A549 treated with Hydrocortisone at 1 μM for 4 hours (cell line): ENCODE results near the gene BTF3L4. TPM values are rescaled to one million over a fixed set of nuclear protein-coding genes. Genes with fewer than 3 reads are reported as not detected.

Source experiments
- total RNA-seq: library from RNA; stranded (reverse); fragments of 200-300 nt; extraction: Qiagen RNA extraction; gene quantifications from 5 replicates; pipeline ENCODE4 v1.2.3, GENCODE V29; 2022

The BTF3L4 gene
- total RNA-seq: 28.8 to 42.1 TPM (median 30.5 TPM) in 5 replicates

DNA sequence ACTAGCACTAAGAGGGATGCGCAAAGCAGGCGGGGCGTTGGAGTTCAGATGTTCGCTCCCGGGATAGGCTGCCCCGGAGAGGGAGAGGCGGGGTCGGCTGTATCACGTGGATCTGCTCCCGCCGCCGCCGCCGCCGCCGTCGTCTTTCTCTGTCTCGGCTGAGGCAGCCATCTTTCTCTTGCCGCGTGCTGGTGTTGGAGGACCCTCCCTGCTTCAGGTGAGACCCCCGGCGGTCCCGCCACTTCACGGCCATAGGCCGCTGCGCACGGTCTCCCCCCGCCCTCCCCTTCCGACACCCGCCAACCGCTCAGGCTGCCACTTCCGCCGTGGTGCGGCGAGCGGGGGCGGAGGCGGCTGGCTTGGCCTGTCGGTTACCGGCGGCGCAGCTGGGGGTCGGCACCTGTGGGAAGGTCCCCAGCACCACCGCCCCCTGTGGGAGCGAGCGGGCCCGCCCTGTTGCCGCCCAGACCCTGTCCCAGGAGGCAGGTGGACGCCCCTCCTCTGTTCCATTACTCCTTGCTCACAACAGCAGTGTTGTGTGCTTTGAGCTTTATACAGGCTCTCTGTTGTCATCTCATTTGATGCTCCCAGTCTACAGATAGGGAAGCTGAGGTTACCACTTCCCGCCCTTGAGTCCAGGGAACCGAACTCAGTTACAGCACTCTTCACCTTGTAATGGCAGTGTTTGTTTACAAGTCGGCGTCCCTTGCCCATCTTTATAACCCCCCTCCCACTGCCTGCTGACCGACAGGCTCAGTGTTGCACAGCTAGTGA lies at the start of gene BTF3L4:
Gene BTF3L4 (plus strand): TSS at position 133 of the 774 bp plus-strand sequence. CDS start 3,553 bp downstream, outside the sequence.

DNA sequence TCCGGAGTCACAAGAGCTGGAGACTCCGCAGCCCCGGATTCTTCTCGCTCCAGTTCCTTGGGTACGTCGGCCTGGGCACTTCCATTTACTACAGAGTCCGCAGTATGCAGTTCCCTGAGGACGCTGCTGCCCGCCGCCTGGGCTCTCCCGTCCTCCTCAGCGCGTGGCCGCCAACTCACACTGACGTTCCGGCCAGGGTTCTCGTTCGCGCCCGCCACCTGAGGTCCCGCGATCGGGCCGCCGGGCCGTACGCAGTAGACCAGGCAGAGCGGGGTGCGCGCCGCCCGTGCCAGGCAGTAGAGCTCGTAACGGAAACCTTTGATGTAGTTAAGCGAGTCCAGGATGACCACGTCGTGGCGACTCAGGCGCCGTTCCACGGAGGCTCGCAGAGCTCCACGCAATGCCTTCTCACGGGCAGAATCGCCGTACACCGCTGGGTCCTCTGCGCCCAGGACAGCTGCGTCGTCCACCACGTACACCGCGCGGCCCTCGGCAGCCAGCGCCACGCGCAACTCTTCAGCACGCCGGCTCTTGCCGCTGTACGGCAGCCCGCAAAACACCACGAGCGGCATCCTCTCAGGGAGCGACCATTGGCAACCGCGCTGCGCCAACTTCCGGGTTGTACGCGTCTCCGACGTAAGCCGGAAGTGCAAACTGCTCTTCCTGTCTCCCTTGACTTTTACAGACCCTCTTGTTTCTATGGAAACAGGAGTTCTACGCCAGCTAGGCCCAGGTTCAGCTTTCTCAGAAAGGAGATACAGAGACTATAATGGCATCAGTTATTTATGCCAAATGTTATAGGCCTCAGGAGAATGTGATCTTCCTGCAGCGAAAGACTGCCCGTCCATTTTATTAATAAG lies 22.7 kb upstream of the BTF3L4 start, which contains the start of gene KTI12:
Gene KTI12 (minus strand): TSS at position 621 of the 860 bp plus-strand sequence. CDS start 49 bp downstream, at position 572.

DNA sequence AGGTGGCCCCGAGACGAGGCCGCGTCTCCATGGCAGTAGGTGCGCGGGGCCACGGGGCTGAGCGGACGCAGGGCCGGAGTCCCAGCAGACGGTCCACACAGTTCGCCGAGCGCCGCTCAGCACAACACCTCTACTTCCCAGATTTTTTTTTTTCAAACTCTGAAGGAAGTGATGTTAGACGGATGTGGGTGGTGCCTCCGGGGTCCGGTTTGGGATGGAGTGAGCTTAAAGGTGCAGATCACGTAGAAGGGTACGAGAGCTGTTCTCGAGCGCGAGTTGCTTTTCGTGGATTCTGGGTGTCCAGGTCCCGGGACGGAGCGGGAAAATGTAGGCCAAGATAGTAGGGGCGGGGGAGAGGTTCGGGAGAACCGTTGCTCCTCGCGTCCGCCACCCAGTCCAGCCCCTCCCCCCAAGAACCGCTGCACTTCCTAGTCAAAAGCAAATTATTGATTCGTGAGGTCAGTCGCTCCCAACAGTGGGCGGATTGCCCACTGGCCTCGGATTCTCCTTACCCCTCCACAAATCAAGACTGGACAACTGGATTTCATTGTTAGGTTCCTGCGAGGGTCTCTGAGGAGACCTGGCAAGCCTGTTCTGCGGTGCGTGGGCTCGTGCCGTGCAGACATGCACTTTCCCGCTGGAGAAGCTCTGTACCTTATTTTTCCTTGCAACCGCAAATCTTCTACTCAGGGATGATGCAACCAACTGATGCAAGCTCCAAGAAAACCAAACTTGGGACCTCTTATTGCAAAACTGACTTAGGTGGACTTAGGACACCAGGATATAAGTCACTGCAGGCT lies 829 bp upstream of the BTF3L4 start, which contains the start of gene TXNDC12:
Gene TXNDC12 (minus strand): TSS at position 126 of the 800 bp plus-strand sequence. CDS start 95 bp downstream, at position 31.

Other genes starting within 250 kb of the BTF3L4 start
- 72.9 to 78.3 TPM (median 74.6 TPM) in 5 replicates for gene NRDC, start 177.6 kb upstream of the BTF3L4 start, total RNA-seq
- gene RAB3B, start 65.6 kb upstream of the BTF3L4 start, total RNA-seq: 4.8 to 10.0 TPM (median 5.7 TPM) in 5 replicates
- 16.5 to 19.5 TPM (median 17.0 TPM) in 5 replicates for gene KTI12, start 22.5 kb upstream of the BTF3L4 start, total RNA-seq
- 31.0 to 42.1 TPM (median 39.3 TPM) in 5 replicates for gene TXNDC12, start 1.1 kb upstream of the BTF3L4 start, total RNA-seq
- gene ZFYVE9, start 85.8 kb downstream of the BTF3L4 start, total RNA-seq: 7.2 to 10.4 TPM (median 8.2 TPM) in 5 replicates